GM19023 (cell line): ENCODE measurements around the gene VPS37D.

Experiments used
- ATAC-seq: cut with Tn5 transposase; IDR thresholded peaks from one replicate; pipeline ENCODE4 v1.9.1; 2021; ENCODE audit warnings: mild to moderate bottlenecking, moderate library complexity; ENCODE audit not compliant: unreplicated experiment

The VPS37D gene

GRCh38 chr7:73678862-73679261 lies 11.2 kb downstream of the VPS37D start:
- no peak for ATAC-seq

- ATAC-seq, result no peak
Measured at GRCh38 chr7:73679709-73680108, 12.1 kb downstream of the VPS37D start.

- no peak for ATAC-seq
Measured at GRCh38 chr7:73680501-73680900, 12.9 kb downstream of the VPS37D start.

- no peak for ATAC-seq
Measured at GRCh38 chr7:73681031-73681430, 13.4 kb downstream of the VPS37D start.

- peak; percentile 5 for ATAC-seq
Measured at GRCh38 chr7:73682745-73683055, 15.1 kb downstream of the VPS37D start.

- peak; percentile 97 for ATAC-seq
Measured at GRCh38 chr7:73683056-73683787, 15.6 kb downstream of the VPS37D start, which contains the start of the genes BUD23 and DNAJC30. Gene BUD23 (plus strand): TSS chr7:73683597. CDS start chr7:73683626, 29 bp downstream. Gene DNAJC30 (minus strand): TSS chr7:73683453. CDS start chr7:73683423, 30 bp downstream.

- ATAC-seq, result peak; percentile 9
Measured at GRCh38 chr7:73683788-73684693, 16.4 kb downstream of the VPS37D start.

GRCh38 chr7:73685311-73685710 lies 17.7 kb downstream of the VPS37D start:
- ATAC-seq, result no peak

GRCh38 chr7:73688288-73688687 lies 20.7 kb downstream of the VPS37D start:
- ATAC-seq, result no peak

- ATAC-seq, result no peak
Measured at GRCh38 chr7:73690646-73691045, 23.0 kb downstream of the VPS37D start.

- no peak for ATAC-seq
Measured at GRCh38 chr7:73696372-73696771, 28.7 kb downstream of the VPS37D start.

- ATAC-seq, result no peak
Measured at GRCh38 chr7:73698410-73698809, 30.8 kb downstream of the VPS37D start.

- ATAC-seq, result no peak
Measured at GRCh38 chr7:73699370-73700068, 31.9 kb downstream of the VPS37D start.

- ATAC-seq, result no peak
Measured at GRCh38 chr7:73700069-73700423, 32.4 kb downstream of the VPS37D start.

GRCh38 chr7:73700581-73701134 lies 33.0 kb downstream of the VPS37D start:
- no peak for ATAC-seq

- ATAC-seq, result no peak
Measured at GRCh38 chr7:73701357-73701995, 33.8 kb downstream of the VPS37D start.

GRCh38 chr7:73702226-73702625 lies 34.6 kb downstream of the VPS37D start:
- no peak for ATAC-seq

- ATAC-seq, result no peak
Measured at GRCh38 chr7:73702665-73703064, 35.0 kb downstream of the VPS37D start.

- ATAC-seq, result no peak
Measured at GRCh38 chr7:73703225-73703624, 35.6 kb downstream of the VPS37D start.

GRCh38 chr7:73703757-73704639 lies 36.4 kb downstream of the VPS37D start:
- no peak for ATAC-seq
